HT1080 (cell line): ENCODE data around the gene REPIN1. TPM values are rescaled to one million over a fixed set of nuclear protein-coding genes. Genes with fewer than 3 reads are reported as not detected.

Source experiments
- DNase-seq: peaks from one replicate; pipeline ENCODE4 v3.0.0-alpha.2; 2015; ENCODE audit warnings: low read depth
- total RNA-seq: library from RNA; depleted of rRNA; stranded (reverse); fragments of >200 nt; shearing (Covaris generic); gene quantifications from 2 replicates; pipeline ENCODE4 v1.2.3, GENCODE V29; 2014; rRNA removed

The REPIN1 gene
- total RNA-seq, 1 experiment from 2014 or later: 136 TPM

GRCh38 chr7:150421831-150422230 lies 53.2 kb downstream of the REPIN1 start:
- no peak for DNase-seq

Other genes starting within 250 kb of the REPIN1 start
- not detected in 2 replicates for gene LRRC61, start 45.5 kb upstream of the REPIN1 start, total RNA-seq
- gene ACTR3C, start 45.3 kb upstream of the REPIN1 start, total RNA-seq: not detected in 2 replicates
- not detected in 2 replicates for gene RARRES2, start 27.2 kb upstream of the REPIN1 start, total RNA-seq
- gene ZNF775, start 10.5 kb downstream of the REPIN1 start, total RNA-seq: 7.2 and 8.2 TPM in 2 replicates
- gene GIMAP8, start 81.8 kb downstream of the REPIN1 start, total RNA-seq: not detected in 2 replicates
- gene GIMAP7, start 146.1 kb downstream of the REPIN1 start, total RNA-seq: not detected in 2 replicates
- gene GIMAP4, start 198.6 kb downstream of the REPIN1 start, total RNA-seq: not detected in 2 replicates